DMS79 treated with DMSO at 0.1 percent for 48 hours (cell line): ENCODE measurements around the gene C12orf43.

Source experiments
- DNase-seq: peaks from one replicate; lab custom pipeline; 2025; lab: John Stamatoyannopoulos, UW

Gene C12orf43

GRCh38 chr12:121030576-121031212 lies 14.4 kb upstream of the C12orf43 start:
- DNase-seq, result no peak

GRCh38 chr12:121026274-121027045 lies 10.2 kb upstream of the C12orf43 start:
- no peak for DNase-seq

- no peak for DNase-seq
Measured at GRCh38 chr12:121025442-121026226, 9.3 kb upstream of the C12orf43 start.

- DNase-seq, result no peak
Measured at GRCh38 chr12:121023799-121024198, 7.5 kb upstream of the C12orf43 start.

- no peak for DNase-seq
Measured at GRCh38 chr12:121022713-121023112, 6.4 kb upstream of the C12orf43 start.

GRCh38 chr12:121021754-121022153 lies 5.5 kb upstream of the C12orf43 start:
- no peak for DNase-seq

- DNase-seq, result no peak
Measured at GRCh38 chr12:121018860-121019617, 2.8 kb upstream of the C12orf43 start.

GRCh38 chr12:121017966-121018491 lies 1.7 kb upstream of the C12orf43 start:
- no peak for DNase-seq

- no peak for DNase-seq
Measured at GRCh38 chr12:121013715-121014114, 2.6 kb downstream of the C12orf43 start.

GRCh38 chr12:121011820-121012219 lies 4.5 kb downstream of the C12orf43 start:
- no peak for DNase-seq

GRCh38 chr12:121010860-121011259 lies 5.4 kb downstream of the C12orf43 start:
- DNase-seq, result no peak

- no peak for DNase-seq
Measured at GRCh38 chr12:121009741-121010140, 6.5 kb downstream of the C12orf43 start.

GRCh38 chr12:121008347-121009098 lies 7.8 kb downstream of the C12orf43 start:
- DNase-seq, result no peak

- DNase-seq, result no peak
Measured at GRCh38 chr12:121005346-121005815, 10.9 kb downstream of the C12orf43 start.

- DNase-seq, result no peak
Measured at GRCh38 chr12:121004253-121004815, 12.0 kb downstream of the C12orf43 start.

GRCh38 chr12:121003650-121004049 lies 12.6 kb downstream of the C12orf43 start:
- no peak for DNase-seq

- no peak for DNase-seq
Measured at GRCh38 chr12:121001841-121002483, 14.3 kb downstream of the C12orf43 start.

GRCh38 chr12:121001060-121001459 lies 15.2 kb downstream of the C12orf43 start:
- no peak for DNase-seq

GRCh38 chr12:121000530-121000929 lies 15.8 kb downstream of the C12orf43 start:
- DNase-seq, result no peak
